ENCODE results near the gene TMEM106C.
A peak's percentile ranks its signal among the peaks of the same experiment; 100 is the strongest.
"Not testable (repeated sequence)": the region's sequence is repeated elsewhere in the genome, so short reads cannot be mapped to it uniquely, and the experiment has no call there.

TMEM106C gene

GRCh38 chr12:47947341-47947740 is 16.1 kb upstream of the TMEM106C start:
- no peak overlapping the region for H3K4me3 ChIP-seq (ENCODE audit: low read length)
- no peak for DNase-seq (ENCODE audit: low read depth)
- no peak for TF ChIP-seq CTCF (IDR thresholded peaks at IDR 0.05; ENCODE audit: insufficient read depth, low read depth, low read length, missing control alignments)

GRCh38 chr12:47949441-47950341 is 13.7 kb upstream of the TMEM106C start:
- peak; percentile 85 for DNase-seq (ENCODE audit: low read depth)
- no peak overlapping the region for H3K4me3 ChIP-seq (ENCODE audit: low read length)
- TF ChIP-seq CTCF (IDR thresholded peaks at IDR 0.05; ENCODE audit: insufficient read depth, low read depth, low read length, missing control alignments), result peak; percentile 87

GRCh38 chr12:47950856-47951468 is 12.4 kb upstream of the TMEM106C start:
- no peak overlapping the region for H3K4me3 ChIP-seq (ENCODE audit: low read length)
- no peak for TF ChIP-seq CTCF (IDR thresholded peaks at IDR 0.05; ENCODE audit: insufficient read depth, low read depth, low read length, missing control alignments)
- peak; percentile 87 for DNase-seq (ENCODE audit: low read depth)

- no peak overlapping the region for H3K4me3 ChIP-seq (ENCODE audit: low read length)
- TF ChIP-seq CTCF (IDR thresholded peaks at IDR 0.05; ENCODE audit: insufficient read depth, low read depth, low read length, missing control alignments), result no peak
- DNase-seq (ENCODE audit: low read depth), result peak; percentile 86
Measured at GRCh38 chr12:47954058-47954457, 9.3 kb upstream of the TMEM106C start.

GRCh38 chr12:47954467-47955045 is 8.8 kb upstream of the TMEM106C start:
- no peak overlapping the region for H3K4me3 ChIP-seq (ENCODE audit: low read length)
- DNase-seq (ENCODE audit: low read depth), result no peak
- TF ChIP-seq CTCF (IDR thresholded peaks at IDR 0.05; ENCODE audit: insufficient read depth, low read depth, low read length, missing control alignments), result no peak

GRCh38 chr12:47955059-47955458 is 8.3 kb upstream of the TMEM106C start:
- no peak for DNase-seq (ENCODE audit: low read depth)
- H3K4me3 ChIP-seq (ENCODE audit: low read length), result no peak overlapping the region
- no peak for TF ChIP-seq CTCF (IDR thresholded peaks at IDR 0.05; ENCODE audit: insufficient read depth, low read depth, low read length, missing control alignments)

GRCh38 chr12:47957671-47958070 is 5.7 kb upstream of the TMEM106C start:
- not testable (repeated sequence) for H3K4me3 ChIP-seq (ENCODE audit: low read length); DNase-seq (ENCODE audit: low read depth)
